ENCODE results near the gene PTRH2.
"Not testable (repeated sequence)": the region's sequence is repeated elsewhere in the genome, so short reads cannot be mapped to it uniquely, and the experiment has no call there.

PTRH2 gene

DNA sequence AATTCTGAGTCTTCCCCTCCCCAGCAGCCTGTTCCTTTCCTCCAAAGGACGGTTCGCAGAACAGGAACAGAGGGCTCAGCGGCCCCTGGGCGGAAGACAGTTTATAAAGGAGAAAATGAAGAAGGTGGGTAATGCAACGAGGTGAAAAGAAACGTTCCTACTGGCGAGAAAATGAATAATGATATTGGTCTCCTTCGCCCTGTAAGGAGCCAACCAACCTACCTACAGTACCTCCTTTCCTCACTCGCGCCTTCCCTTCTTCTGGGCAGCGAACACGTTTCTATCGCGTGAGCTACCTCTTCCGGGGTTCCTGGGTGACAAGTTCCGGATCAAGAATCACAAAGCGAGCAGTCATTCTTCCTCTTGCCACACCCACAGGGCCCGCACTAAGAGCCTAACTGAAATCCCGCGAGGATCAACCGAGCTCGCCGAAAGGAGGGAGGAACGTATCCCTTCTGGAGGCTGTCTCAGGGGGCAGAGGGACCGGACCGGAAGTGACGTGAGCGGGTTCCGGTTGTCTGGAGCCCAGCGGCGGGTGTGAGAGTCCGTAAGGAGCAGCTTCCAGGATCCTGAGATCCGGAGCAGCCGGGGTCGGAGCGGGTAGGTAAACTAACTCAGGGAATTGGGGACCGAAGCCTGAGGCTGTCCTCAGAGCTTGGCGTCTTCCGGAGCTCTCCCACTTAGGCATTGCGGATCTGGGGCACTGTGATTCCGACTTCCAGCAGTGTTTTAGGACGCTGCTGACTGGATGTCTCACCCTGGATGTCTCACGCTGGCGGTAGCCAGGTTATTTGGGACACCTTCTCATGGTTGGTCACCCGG, at the start of gene PTRH2, which contains the start of gene VMP1:
Gene PTRH2, minus strand, starts transcription at position 282 of the 822 bp plus-strand sequence. CDS start 9,452 bp downstream, outside the sequence.
Gene VMP1, plus strand, starts transcription at position 506 of the 822 bp plus-strand sequence. CDS start 23,793 bp downstream, outside the sequence.
- TF ChIP-seq, protein P1, sequence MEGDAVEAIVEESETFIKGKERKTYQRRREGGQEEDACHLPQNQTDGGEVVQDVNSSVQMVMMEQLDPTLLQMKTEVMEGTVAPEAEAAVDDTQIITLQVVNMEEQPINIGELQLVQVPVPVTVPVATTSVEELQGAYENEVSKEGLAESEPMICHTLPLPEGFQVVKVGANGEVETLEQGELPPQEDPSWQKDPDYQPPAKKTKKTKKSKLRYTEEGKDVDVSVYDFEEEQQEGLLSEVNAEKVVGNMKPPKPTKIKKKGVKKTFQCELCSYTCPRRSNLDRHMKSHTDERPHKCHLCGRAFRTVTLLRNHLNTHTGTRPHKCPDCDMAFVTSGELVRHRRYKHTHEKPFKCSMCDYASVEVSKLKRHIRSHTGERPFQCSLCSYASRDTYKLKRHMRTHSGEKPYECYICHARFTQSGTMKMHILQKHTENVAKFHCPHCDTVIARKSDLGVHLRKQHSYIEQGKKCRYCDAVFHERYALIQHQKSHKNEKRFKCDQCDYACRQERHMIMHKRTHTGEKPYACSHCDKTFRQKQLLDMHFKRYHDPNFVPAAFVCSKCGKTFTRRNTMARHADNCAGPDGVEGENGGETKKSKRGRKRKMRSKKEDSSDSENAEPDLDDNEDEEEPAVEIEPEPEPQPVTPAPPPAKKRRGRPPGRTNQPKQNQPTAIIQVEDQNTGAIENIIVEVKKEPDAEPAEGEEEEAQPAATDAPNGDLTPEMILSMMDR (conservative IDR thresholded peaks at IDR 0.05; ENCODE audit: low read depth, low read length): no peak
- DNase-seq (ENCODE audit: low read depth): peak; percentile 99
- H3K4me3 ChIP-seq (ENCODE audit: low read length): peak within 1 kb of the TSS; percentile 98

- TF ChIP-seq, protein P1 (conservative IDR thresholded peaks at IDR 0.05; ENCODE audit: low read depth, low read length): no peak
- peak; percentile 63 for DNase-seq (ENCODE audit: low read depth)
- H3K4me3 ChIP-seq (ENCODE audit: low read length): no peak overlapping the region
Observed at GRCh38 chr17:59756236-59756818, 49.1 kb upstream of the PTRH2 start.

GRCh38 chr17:59755069-59755468, 47.8 kb upstream of the PTRH2 start:
- DNase-seq (ENCODE audit: low read depth); H3K4me3 ChIP-seq (ENCODE audit: low read length): not testable (repeated sequence)

DNA sequence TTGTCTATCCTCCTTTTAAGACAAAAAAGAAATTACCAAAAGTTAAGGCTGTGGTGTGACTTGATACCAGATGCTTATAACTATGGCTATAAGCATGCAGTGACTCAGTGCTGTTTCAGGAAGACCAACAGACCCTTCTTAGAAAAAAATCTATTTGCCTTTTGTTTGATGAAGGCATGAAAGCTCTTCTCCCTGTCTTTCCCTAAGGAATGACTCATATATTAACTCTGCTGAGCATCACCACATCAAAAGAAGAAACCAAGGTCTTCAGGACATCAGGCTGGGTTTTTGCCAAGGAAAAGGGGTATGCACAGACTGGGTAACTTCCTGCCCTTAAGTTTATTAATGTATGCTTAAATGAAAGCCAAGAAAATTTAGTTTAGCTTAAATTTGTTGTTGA, 47.3 kb upstream of the PTRH2 start:
- peak; percentile 81 for DNase-seq (ENCODE audit: low read depth)
- TF ChIP-seq, protein P1 (conservative IDR thresholded peaks at IDR 0.05; ENCODE audit: low read depth, low read length): no peak

GRCh38 chr17:59753522-59754467, 46.6 kb upstream of the PTRH2 start:
- H3K4me3 ChIP-seq (ENCODE audit: low read length): peak overlapping the region; percentile 14
- peak; percentile 66 for DNase-seq (ENCODE audit: low read depth)
- TF ChIP-seq, protein P1 (conservative IDR thresholded peaks at IDR 0.05; ENCODE audit: low read depth, low read length): peak; percentile 60

More for the DNA sequence above, 47.3 kb upstream of the PTRH2 start:
- H3K4me3 ChIP-seq (ENCODE audit: low read length): no peak overlapping the region

DNA sequence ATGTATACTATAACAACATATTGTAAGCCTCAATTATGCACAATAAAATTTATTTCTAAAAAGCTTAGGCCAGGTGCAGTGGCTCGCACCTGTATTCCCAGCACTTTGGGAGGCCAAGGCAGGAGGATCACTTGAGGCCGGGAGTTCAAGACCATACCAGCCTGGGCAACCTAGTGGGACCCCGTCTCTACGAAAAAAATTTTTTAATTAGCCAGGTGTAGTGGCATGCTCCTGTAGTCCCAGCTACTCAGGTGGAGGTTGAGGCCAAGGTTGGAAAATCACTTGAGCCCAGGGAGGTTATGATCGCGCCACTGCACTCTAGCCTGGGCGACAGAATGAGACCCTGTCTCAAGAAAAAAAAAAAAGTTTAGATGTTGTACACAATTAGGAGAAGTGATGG, 45.7 kb upstream of the PTRH2 start:
- TF ChIP-seq, protein P1 (conservative IDR thresholded peaks at IDR 0.05; ENCODE audit: low read depth, low read length): no peak
- no peak overlapping the region for H3K4me3 ChIP-seq (ENCODE audit: low read length)
- no peak for DNase-seq (ENCODE audit: low read depth)

GRCh38 chr17:59752446-59752845, 45.2 kb upstream of the PTRH2 start:
- no peak for DNase-seq (ENCODE audit: low read depth)
- H3K4me3 ChIP-seq (ENCODE audit: low read length): no peak overlapping the region
- TF ChIP-seq, protein P1 (conservative IDR thresholded peaks at IDR 0.05; ENCODE audit: low read depth, low read length): no peak
